Thymus (tissue), 14 donors: Measurements from ENCODE around the gene ZNF606. TPM values are rescaled to one million over a fixed set of nuclear protein-coding genes. Genes with fewer than 3 reads are reported as not detected.

Source experiments
- DNase-seq, 9 donors: peaks; one replicate each; pipeline ENCODE4 v3.0.0-alpha.2; 2013; ENCODE audit warnings: low spot score in 9 of 9, low read depth in 6 of 9, missing footprints in 1 of 9
- H3K27ac ChIP-seq, 2 donors: one replicate each; pipeline ENCODE4 v1.5.1; 2013; ENCODE audit warnings: control low read depth in 1 of 2, low read depth in 1 of 2, low read length in 1 of 2, mild to moderate bottlenecking in 1 of 2, moderate library complexity in 1 of 2
- H3K27me3 ChIP-seq, 2 donors: one replicate each; pipeline ENCODE4 v1.5.1; 2013; ENCODE audit warnings: low read length in 1 of 2; ENCODE audit not compliant: control insufficient read depth in 2 of 2, insufficient read depth in 1 of 2
- H3K36me3 ChIP-seq, 2 donors: one replicate each; pipeline ENCODE4 v1.5.1; 2013; ENCODE audit warnings: low read length in 1 of 2, mild to moderate bottlenecking in 1 of 2, moderate library complexity in 1 of 2; ENCODE audit not compliant: control insufficient read depth in 2 of 2, insufficient read depth in 2 of 2
- H3K4me1 ChIP-seq, 2 donors: one replicate each; pipeline ENCODE4 v1.5.1; 2013; ENCODE audit warnings: low read length in 2 of 2; ENCODE audit not compliant: control insufficient read depth in 2 of 2, insufficient read depth in 2 of 2
- H3K4me3 ChIP-seq, 2 donors: one replicate each; pipeline ENCODE4 v1.5.1; 2013; ENCODE audit warnings: low read length in 2 of 2, control low read depth in 1 of 2, mild to moderate bottlenecking in 1 of 2
- H3K9me3 ChIP-seq, 2 donors: one replicate each; pipeline ENCODE4 v1.5.1; 2013; ENCODE audit warnings: low read length in 1 of 2, mild to moderate bottlenecking in 1 of 2; ENCODE audit not compliant: control insufficient read depth in 2 of 2, insufficient read depth in 1 of 2
- WGBS: extraction: QIAGEN DNeasy Blood & Tissue Kit; methylation state at CpG from one replicate; pipeline ENCODE4 v1.1.7; 2013; 5-methylcytosine and 5-hydroxymethylcytosine counted together
- long read RNA-seq, 10 donors: transcript quantifications; one replicate each; lab custom pipeline, GENCODE V29; 2026
- polyA plus RNA-seq: library from polyadenylated mRNA; stranded (reverse); fragments of 200-250 nt; gene quantifications from one replicate; pipeline ENCODE4 v1.2.3, GENCODE V29; 2013
- total RNA-seq: library from RNA; stranded (reverse); fragments of 120-200 nt; gene quantifications from one replicate; pipeline ENCODE4 v1.2.4, GENCODE V29; 2013
- donor health status: healthy.

ZNF606 gene
- total RNA-seq (17.8 TPM), polyA plus RNA-seq (18.8 TPM)
- long read RNA-seq, donor 1, partial matches to known transcripts: 0 of 1 reads
- long read RNA-seq, donor 1, other reads (novel, unspliced or antisense): 0 of 1 reads
- long read RNA-seq, donor 2, full-length matches to known transcripts: 12 of 36 reads
- long read RNA-seq, donor 2, partial matches to known transcripts: 24 of 36 reads
- long read RNA-seq, donor 2, other reads (novel, unspliced or antisense): 0 of 36 reads
- long read RNA-seq, donor 3, full-length matches to known transcripts: 9 of 9 reads
- long read RNA-seq, donor 3, partial matches to known transcripts: 0 of 9 reads
- long read RNA-seq, donor 3, other reads (novel, unspliced or antisense): 0 of 9 reads
- long read RNA-seq, donor 4, full-length matches to known transcripts: 8 of 8 reads
- long read RNA-seq, donor 4, partial matches to known transcripts: 0 of 8 reads
- long read RNA-seq, donor 4, other reads (novel, unspliced or antisense): 0 of 8 reads
- long read RNA-seq, donor 5, full-length matches to known transcripts: 6 of 6 reads
- long read RNA-seq, donor 5, partial matches to known transcripts: 0 of 6 reads
- long read RNA-seq, donor 5, other reads (novel, unspliced or antisense): 0 of 6 reads
- long read RNA-seq, donor 6, full-length matches to known transcripts: 5 of 5 reads
- long read RNA-seq, donor 6, partial matches to known transcripts: 0 of 5 reads
- long read RNA-seq, donor 6, other reads (novel, unspliced or antisense): 0 of 5 reads
- long read RNA-seq, donor 7, full-length matches to known transcripts: 3 of 3 reads
- long read RNA-seq, donor 7, partial matches to known transcripts: 0 of 3 reads
- long read RNA-seq, donor 7, other reads (novel, unspliced or antisense): 0 of 3 reads
- long read RNA-seq, donor 8, partial matches to known transcripts: 0 of 3 reads
- long read RNA-seq, donor 8, other reads (novel, unspliced or antisense): 0 of 3 reads
- long read RNA-seq, donor 9, partial matches to known transcripts: 0 of 3 reads
- long read RNA-seq, donor 9, other reads (novel, unspliced or antisense): 0 of 3 reads
- long read RNA-seq, donor 10, full-length matches to known transcripts: 2 of 2 reads
- long read RNA-seq, donor 10, partial matches to known transcripts: 0 of 2 reads
- long read RNA-seq, donor 10, other reads (novel, unspliced or antisense): 0 of 2 reads

DNA sequence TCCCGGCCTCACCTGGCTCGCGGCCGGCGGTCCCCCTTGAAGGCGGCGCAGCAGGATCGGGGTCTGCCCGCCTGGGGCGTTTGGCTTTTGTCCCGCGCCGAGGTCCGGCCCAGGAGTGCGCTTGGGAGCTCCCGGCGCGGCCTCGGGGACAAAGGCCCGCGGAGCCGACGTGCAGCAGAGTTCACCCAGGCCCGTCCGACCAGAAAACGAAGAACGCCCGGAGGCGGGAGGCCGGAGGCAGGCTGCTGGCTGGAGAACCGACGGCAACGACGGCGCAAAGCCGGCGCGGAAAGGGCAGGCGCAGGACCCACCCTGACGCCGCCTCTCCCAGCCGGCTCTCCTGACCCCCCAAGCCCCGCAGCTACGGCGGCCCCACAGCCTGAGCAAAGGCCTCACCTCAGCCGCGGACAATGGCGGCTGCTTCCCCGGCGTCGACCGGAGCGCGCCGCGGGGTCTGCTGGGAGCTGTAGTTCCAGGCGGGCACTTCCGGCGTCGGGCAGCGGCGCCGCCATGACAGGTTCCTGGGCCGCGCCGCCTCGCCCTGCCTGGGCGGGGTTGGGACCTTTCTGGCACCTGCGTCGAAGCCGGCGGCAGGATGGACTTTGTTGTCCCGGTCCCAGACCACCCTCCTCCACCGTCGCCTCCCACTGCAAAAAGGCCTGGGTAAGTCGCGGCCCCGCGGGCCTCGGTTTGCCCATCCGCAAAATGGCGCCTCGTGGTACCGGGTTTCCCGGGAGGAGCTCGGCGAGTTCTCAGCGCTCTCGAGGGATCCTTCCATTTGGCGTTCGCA, at the start of gene ZNF606:
Gene ZNF606 (minus strand): TSS at position 437 of the 790 bp plus-strand sequence. CDS start 1,501 bp downstream, outside the sequence.
- peak within 1 kb of the TSS; percentile 86 to 89 for H3K27ac ChIP-seq
- WGBS: under 1% methylated on average over 91 of the region's 91 CpGs
- peak; percentile 59 to 93 (median 83) for DNase-seq

GRCh38 chr19:58052256-58052655, 49.6 kb upstream of the ZNF606 start:
- Histone ChIP-seq H3K36me3 (no peaks in the 10 kb centered on the region), H3K4me1 (no peaks in the 10 kb centered on the region), H3K9me3 (peaks cover 18 to 92% of the 10 kb centered on the region in 2 donors), H3K27me3 (no peaks in the 10 kb centered on the region), H3K27ac (no peak overlapping the region), H3K4me3 (no peak overlapping the region)
- no peak for DNase-seq
- 98% methylated on average over 16 of the region's 16 CpGs for WGBS

More for the DNA sequence above, at the start of gene ZNF606:
- H3K36me3 ChIP-seq: peaks cover 44 to 49% of the 10 kb centered on the region in 2 donors
- H3K9me3 ChIP-seq: peaks cover 24 to 51% of the 10 kb centered on the region in 2 donors
- H3K27me3 ChIP-seq: no peaks in the 10 kb centered on the region
- H3K4me3 ChIP-seq: peak within 1 kb of the TSS; percentile 71 to 87
- peaks cover 10 to 18% of the 10 kb centered on the region in 2 donors for H3K4me1 ChIP-seq

- no peak for DNase-seq
- H3K9me3 ChIP-seq: peaks cover 18 to 86% of the 10 kb centered on the region in 2 donors
- WGBS: 95% methylated on average over 12 of the region's 12 CpGs
- H3K27me3 ChIP-seq: no peaks in the 10 kb centered on the region
- no peaks in the 10 kb centered on the region for H3K36me3 ChIP-seq
- H3K4me3 ChIP-seq: no peak overlapping the region
- H3K27ac ChIP-seq: no peak overlapping the region
- no peaks in the 10 kb centered on the region for H3K4me1 ChIP-seq
Observed at GRCh38 chr19:58047672-58048071, 45.1 kb upstream of the ZNF606 start.

DNA sequence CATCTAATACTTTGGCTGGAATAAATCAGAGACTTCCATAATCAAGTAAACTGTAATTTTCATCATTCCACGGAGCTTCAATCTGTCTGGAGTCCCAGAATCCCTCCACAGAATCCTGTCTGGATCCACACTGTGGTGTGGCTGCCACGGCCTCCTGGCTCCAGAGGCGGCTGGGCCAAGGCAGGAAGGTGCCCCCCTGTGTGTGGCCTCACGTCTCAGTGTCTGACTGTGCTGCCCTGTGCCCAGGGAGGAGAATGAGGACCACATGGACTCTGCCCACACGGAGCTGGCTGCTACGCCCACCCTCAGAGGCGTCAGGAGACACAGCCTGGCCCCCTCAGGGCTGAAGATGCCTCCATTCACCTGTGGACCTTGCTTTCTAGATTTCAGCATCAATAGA, 44.2 kb upstream of the ZNF606 start:
- 92% methylated on average over 7 of the region's 7 CpGs for WGBS
- H3K27me3 ChIP-seq: no peaks in the 10 kb centered on the region
- no peak for DNase-seq
- H3K36me3 ChIP-seq: no peaks in the 10 kb centered on the region
- no peaks in the 10 kb centered on the region for H3K4me1 ChIP-seq
- H3K9me3 ChIP-seq: peaks cover 19 to 81% of the 10 kb centered on the region in 2 donors
- H3K27ac ChIP-seq: no peak overlapping the region
- no peak overlapping the region for H3K4me3 ChIP-seq

GRCh38 chr19:58045411-58046050, 42.9 kb upstream of the ZNF606 start:
- H3K4me3 ChIP-seq: no peak overlapping the region
- no peak for DNase-seq
- WGBS: 96% methylated on average over 24 of the region's 24 CpGs
- H3K36me3 ChIP-seq: no peaks in the 10 kb centered on the region
- no peaks in the 10 kb centered on the region for H3K4me1 ChIP-seq
- H3K27me3 ChIP-seq: no peaks in the 10 kb centered on the region
- peaks cover 19 to 79% of the 10 kb centered on the region in 2 donors for H3K9me3 ChIP-seq
- no peak overlapping the region for H3K27ac ChIP-seq

DNA sequence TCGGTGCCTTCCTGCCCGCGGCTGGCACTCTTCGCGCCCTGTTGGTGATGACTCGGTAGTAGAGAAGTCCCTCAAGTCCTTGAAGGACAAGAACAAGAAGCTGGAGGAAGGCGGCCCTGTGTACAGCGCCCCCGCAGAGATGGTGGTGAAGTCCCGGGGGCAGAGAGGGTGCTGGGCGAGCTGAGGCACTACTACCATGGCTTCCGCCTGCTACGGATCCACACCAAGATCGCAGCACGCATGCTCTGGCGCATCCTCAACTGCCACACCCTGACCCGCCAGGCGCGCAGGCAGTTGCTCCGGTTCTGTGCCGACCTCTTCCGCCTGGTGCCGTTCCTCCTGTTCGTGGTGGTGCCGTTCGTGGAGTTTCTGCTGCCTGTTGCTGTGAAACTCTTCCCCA, 42.3 kb upstream of the ZNF606 start:
- no peaks in the 10 kb centered on the region for H3K27me3 ChIP-seq
- 96% methylated on average over 26 of the region's 26 CpGs for WGBS
- no peak for DNase-seq
- H3K4me1 ChIP-seq: no peaks in the 10 kb centered on the region
- H3K36me3 ChIP-seq: no peaks in the 10 kb centered on the region
- H3K27ac ChIP-seq: no peak overlapping the region
- peaks cover 20 to 81% of the 10 kb centered on the region in 2 donors for H3K9me3 ChIP-seq
- no peak overlapping the region for H3K4me3 ChIP-seq

- no peak overlapping the region for H3K27ac ChIP-seq
- no peaks in the 10 kb centered on the region for H3K36me3 ChIP-seq
- DNase-seq: no peak
- H3K4me1 ChIP-seq: no peaks in the 10 kb centered on the region
- H3K9me3 ChIP-seq: peaks cover 17 to 79% of the 10 kb centered on the region in 2 donors
- H3K4me3 ChIP-seq: no peak overlapping the region
- H3K27me3 ChIP-seq: no peaks in the 10 kb centered on the region
- WGBS: 84% methylated on average over 42 of the region's 42 CpGs
Observed at GRCh38 chr19:58044391-58044790, 41.8 kb upstream of the ZNF606 start.
